ENCODE results near the gene MSANTD3.

GRCh38 chr9:100457517-100457916 is 30.6 kb downstream of the MSANTD3 start:
- TF ChIP-seq CTCF (conservative IDR thresholded peaks at IDR 0.05; ENCODE audit: low read depth, low read length) (no peak), SMC3 (IDR thresholded peaks at IDR 0.05; ENCODE audit: low read depth, low read length) (no peak), MAFK (IDR thresholded peaks at IDR 0.05; ENCODE audit: low read depth, low read length) (no peak), POLR2A (IDR thresholded peaks at IDR 0.05; ENCODE audit: low read depth, low read length) (no peak), ELK1 (IDR thresholded peaks at IDR 0.05; ENCODE audit: borderline replicate concordance, low read depth, low read length) (no peak), RAD21 (IDR thresholded peaks at IDR 0.05; ENCODE audit: low read length) (no peak), USF2 (IDR thresholded peaks at IDR 0.05; ENCODE audit: low read depth, low read length) (no peak), MXI1 (IDR thresholded peaks at IDR 0.05; ENCODE audit: borderline replicate concordance, low read depth, low read length) (no peak), RFX5 (IDR thresholded peaks at IDR 0.05; ENCODE audit: low read depth, low read length) (no peak)
